SK-N-MC (cell line): Measurements from ENCODE around the gene JMJD1C.

Source experiments
- EZH2 ChIP-seq: fragments of 200-600 bp; sonication (generic); IDR thresholded peaks from one replicate; pipeline ENCODE4 v1.6.1; 2017; ENCODE audit warnings: antibody characterized with exemption
- POLR2AphosphoS5 ChIP-seq: IDR thresholded peaks from 2 replicates; pipeline ENCODE4 v1.6.1; 2012; ENCODE audit warnings: mild to moderate bottlenecking, low read depth, low read length, borderline replicate concordance

GRCh38 chr10:63431962-63432797 lies 33.6 kb downstream of the JMJD1C start:
- TF ChIP-seq POLR2AphosphoS5: no peak
- TF ChIP-seq EZH2: no peak
